Activated CD4-positive, CD25-positive, alpha-beta regulatory T cell treated with anti-CD3 and anti-CD28 coated beads, Interleukin-2, amount 50 U/mL, for 72 hours (primary cell): ENCODE data around the gene ULBP2.
"Not testable (repeated sequence)": the region's sequence is repeated elsewhere in the genome, so short reads cannot be mapped to it uniquely, and the experiment has no call there.

Source experiments
- DNase-seq: peaks from one replicate; pipeline ENCODE4 v3.0.0; 2021

The ULBP2 gene

DNA sequence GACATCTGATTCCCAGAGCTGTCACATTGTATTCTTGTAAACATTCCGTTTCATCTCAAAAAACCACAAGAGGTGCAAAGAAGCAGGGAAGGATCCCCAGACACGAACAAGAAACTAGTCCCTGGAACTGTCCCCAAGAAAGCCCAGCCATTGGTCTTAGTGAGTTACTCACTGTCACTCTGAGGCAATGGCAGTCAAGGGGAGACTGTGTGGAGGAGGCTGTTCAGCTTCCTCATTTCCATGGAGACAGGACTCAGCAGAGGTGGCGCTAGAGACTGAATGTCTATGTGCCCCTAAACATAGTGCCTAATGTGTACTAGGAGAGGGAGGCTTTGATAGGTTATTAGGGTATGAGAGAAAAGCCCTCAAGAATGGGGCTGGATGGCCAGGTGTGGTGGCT, 33.0 kb downstream of the ULBP2 start:
- no peak for DNase-seq

DNA sequence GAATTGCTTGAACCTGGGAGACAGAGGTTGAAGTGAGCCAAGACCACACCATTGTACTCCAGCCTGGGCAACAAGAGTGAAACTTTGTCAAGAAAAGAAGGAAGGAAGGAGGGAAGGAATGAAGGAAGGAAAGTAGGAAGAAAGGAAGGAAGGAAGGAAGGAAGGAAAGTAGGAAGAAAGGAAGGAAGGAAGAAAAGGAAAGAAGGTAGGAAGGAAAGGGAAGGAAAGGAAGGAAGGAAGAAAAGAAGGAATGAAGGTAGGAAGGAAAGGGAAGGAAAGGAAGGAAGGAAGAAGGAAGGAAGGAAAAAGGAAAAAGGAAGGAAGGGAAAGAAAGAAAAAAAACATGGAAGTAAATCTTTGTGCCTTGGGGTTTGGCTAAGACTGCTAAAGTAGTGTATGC, 33.6 kb downstream of the ULBP2 start:
- DNase-seq: no peak

DNA sequence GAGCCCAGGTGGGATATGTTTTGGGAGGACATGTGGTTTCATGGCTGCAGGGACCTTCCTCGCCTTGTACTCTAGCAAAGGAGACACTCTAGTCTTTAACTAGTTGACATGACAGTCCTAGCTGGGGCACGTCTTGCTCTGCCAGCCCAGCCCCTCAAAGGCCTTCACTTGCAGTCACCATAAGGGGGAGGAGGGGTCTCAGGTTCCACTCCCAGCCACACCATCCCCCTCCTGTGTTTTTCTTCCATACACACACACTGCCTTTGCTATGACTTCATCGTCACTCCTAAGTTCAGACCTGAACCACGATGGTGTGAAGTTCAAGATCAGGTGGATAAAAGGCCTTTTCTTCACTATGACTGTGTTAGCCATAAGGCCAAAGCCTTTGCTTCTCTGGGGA, 35.4 kb downstream of the ULBP2 start:
- DNase-seq: no peak

DNA sequence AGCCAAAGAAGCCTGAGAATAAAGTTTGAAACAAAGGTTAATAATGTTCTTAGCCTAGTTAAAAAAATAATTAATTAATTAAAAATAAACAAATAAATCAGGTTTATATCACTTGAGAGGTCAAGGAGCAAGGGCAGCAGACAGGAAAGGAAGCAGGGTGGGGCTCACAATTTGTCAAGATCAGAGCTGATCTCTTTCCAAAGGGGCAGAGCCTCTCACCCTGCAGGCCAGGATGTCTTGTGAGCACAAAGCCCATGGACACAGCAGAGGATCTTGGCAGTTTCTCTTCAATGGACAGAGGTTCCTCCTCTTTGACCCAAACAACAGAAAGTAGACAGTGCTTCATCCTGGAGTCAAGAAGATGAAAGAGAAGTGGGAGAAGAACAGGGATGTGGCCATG, 36.8 kb downstream of the ULBP2 start:
- no peak for DNase-seq

DNA sequence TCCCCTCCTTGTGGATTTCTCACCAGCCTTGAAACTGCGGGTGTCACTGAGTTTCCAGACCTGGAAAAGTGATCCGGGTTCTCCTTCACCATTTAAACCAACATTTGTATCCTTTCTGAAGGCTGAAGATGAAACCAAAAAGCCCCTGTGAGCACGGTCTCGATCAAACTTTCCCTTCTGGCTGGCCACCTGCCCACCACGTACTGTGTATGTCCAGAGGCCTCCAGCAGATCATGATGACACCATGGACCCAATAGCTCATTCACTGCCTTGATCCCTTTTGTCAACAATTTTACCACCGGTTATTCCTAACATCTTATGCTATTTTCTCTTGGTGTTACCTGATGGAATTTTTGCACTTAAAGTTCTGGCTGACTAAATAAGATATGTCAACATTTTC, 37.5 kb downstream of the ULBP2 start:
- DNase-seq: no peak

DNA sequence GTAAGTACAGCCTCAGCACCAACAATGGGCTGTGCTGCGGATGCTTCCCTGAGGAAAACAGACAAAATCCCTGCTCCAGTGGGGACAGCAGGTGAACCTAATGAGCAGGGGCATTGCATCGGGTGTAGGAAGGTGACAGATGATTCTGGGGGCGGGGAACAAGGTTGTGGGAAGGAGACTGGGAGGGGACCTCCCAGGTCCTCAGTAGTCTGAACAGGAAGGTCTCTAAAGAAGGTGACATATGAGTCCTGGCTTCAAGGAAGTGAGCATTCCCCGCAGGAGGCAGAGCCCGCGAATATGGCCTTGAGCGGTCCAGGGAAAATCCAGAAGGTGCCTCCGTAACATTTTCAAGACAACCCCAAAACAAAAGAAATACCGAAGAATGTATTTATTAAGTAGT, 41.3 kb downstream of the ULBP2 start:
- no peak for DNase-seq

DNA sequence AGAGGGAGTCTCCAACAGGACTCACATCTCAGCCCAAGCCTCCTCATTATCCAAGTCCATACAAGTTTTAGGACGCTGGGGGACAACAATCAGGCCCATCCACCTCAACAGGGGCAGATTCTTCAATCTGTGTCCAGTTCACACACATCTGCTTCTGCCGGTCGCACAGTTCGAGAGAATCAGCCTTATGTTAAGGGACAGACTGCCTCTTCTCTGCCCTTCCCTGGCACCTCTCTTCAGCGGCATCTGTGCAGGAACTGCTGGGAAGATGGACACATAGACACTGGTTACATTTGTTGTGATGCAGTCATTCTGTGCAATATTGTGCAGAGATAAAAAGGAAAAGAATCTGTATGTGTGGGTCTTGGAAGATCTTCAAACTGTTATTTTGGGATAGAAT, 43.0 kb downstream of the ULBP2 start:
- no peak for DNase-seq

DNA sequence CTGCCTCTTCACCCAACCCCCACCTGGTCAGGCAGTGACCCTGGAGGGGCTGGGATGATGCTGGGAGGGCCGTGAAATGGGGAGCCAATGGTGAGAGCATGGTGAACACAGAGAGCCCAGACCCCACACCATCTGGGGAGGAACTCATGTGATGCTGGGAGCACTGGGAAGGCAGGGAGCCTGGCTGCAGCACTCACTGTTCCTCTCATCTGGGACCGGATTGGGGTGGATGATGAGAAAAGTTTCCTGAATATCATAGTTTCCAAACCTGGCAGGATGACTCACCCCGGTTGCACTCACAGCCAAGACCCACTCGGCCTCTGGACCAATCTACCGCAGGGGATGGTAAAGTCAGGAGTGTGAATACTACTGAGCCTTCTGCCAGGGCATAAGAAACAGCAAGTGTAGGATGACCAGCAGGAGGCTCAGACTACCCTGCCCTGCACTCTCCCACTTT, 43.7 kb downstream of the ULBP2 start:
- no peak for DNase-seq

DNA sequence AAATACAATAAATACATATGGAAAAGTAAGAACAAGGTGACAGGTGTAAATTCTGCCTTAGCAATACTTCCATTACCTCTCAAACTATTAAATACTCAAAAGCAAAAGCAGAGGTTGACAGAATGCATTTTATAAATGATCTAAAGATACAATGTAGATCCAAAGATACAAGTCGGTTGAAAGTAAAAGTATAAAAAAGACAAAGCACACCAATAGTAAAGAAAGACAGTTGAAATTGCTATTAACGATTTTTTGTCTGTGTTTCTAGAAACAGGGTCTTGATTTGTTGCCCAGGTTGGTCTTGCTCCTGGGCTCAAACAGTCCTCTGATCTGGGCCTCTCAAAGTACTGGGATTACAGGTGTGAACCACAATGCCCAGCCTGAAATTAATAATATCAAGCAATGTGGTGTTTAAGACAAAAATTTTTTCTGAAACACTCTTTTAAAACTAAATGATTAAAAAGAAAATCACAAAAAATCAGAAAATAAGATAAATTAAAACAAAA, 45.8 kb downstream of the ULBP2 start:
- no peak for DNase-seq

DNA sequence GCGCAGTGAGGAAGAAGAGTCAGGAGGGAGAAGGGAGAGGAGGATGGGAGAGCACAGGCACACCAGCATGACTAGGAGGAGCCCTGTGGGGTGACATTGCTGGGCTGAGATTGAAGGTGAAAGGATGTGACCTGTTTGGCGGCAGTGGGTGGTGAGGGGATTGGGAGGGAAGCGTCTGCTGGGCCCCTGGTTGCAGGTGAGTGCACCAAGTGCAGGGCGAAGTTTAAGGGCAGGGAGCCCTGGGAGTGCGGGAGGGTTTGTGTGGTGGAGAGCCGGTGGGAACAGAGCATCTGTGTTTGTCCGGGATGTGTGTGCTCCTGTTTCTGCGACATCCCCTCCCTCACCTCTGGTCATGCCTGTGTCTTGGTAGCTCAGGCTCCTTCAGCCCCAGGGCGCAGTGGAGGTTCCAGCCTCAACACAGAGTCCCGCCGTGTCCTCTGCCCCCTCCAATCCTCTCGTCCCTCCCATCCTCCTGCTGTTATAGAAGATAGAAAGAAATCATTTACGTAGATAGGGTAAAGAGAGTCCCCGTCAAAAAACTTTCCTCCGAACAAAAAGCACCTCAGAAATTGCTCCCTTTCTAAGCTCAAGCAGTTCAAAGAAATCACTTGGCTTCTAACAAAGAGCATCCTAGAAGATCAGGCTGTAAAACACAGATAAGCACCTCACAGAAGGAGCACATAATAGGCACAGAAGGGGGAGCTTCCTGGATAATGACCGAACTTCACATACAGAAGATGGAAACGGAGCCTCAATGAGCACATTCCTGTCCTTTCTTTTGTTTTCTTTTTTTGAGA, 46.9 kb downstream of the ULBP2 start:
- no peak for DNase-seq

DNA sequence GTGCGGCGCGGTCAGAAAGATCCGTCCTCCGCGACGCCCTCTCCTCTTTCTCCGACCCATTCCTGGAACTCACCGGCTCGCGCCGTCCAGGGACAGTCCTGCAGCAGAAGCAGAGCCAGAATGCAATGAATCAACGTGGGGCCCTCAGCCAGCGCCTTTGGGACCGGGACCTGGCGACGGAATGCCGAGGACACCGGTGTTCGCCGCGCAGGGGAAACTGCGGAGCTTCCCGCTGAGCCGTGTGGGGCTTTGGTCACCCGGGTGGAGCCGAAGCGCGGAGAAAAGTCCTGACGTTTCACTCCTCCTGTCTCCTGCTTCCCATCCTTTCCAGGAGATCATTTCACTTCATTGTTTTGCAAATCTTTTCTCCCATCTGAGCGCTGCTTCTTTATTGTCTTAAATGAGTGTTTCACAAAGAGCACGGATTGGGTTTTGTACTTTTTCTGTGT, 48.4 kb downstream of the ULBP2 start:
- no peak for DNase-seq

DNA sequence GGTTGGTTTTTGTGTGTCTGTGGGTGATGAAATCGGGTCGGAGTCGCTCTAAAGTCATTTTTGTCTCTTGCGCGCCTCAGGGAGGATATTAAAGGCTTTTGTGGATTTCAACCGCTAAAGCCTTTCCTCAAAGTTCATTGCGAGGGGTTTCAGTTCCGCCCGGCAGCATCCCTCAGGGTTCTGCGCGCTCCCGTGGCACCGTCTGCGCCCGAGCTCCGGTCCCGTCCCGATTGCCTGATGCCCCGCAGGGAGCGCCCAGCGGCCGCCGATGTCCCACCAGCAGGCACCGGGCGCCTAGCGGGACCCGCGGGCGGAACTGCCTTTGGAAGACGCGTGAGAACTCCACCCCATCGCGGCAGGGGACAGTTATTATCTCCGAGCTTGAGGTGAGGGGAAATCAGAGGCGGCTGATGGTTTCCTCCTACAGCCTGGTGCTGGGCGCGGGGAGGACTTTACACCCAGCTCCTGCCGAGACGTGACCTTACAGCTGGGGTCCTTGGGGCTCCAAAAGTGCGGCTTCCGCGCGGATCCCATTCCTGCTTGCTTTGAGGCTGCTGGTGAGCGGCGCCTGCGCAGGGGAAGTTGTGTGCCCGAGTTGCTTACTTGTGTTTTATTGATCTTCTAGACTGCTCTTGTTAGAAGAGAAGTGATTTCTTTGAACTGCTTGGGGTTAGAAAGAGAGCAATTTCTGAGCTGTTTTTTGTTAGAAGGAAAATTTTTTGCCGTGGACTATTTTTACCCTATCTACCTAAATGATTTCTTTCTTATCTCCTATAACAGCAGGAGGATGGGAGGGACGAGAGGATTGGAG, 49.1 kb downstream of the ULBP2 start:
- DNase-seq: no peak

DNA sequence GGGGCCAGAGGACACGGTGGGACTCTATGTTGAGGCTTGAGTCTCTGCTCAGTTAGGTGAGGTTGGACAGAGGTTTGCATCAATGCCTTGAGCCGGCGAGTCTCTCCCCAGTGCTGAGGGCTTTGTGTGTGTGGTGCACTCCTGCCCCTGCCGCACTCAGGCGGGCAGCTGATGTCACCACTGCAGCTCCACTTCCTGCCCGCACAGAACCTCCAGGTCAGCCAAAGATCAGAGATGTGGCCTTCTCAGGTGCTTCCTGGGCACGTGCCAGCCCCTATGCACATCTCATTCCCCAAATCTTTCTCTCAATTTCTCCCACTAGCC, 49.6 kb downstream of the ULBP2 start:
- not testable (repeated sequence) for DNase-seq

DNA sequence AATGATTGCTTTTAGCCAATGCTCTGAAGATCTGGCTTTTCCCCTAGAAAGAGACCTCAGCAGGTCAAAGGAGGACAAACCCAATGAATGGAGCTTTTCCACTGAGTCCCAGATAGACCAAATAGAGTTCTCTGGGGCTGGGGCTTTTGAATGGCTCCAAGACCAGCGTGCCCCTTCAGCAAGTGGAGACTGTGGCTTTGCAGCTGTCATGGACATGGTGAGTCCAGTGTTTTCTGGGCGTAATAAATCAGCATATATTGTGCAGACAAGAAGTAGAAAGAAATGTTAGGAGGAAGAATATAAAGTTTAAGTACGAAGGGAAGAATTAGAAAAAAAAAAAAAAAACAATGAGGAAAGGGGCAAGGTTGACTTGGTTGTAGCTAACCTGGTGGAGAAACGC, 50.0 kb downstream of the ULBP2 start:
- DNase-seq: no peak

DNA sequence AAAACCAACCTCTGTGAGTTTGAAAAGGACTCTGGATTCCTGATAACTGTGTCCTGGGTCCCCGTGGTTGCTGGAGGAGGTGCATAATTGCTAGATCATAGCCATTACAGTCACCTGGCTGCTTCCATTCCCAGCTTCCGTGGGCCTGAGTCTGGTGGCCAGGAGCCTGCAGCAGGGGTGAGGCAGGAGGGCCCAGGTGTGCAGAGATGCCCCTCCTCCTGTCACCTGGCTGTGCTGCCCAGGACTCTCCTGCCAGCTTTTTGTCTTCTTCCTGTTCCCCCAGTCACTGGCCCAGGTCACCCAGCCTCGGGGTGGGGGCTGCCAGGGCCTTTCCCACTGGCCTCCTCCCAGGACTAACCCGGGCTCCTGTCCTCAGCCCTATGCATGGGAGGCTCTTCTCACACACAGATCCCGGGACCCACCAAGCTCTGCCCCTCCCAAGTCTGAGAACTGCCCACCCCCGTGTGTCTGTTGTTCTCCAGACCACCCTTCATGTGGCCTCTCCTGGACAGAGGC, 53.5 kb downstream of the ULBP2 start:
- no peak for DNase-seq

DNA sequence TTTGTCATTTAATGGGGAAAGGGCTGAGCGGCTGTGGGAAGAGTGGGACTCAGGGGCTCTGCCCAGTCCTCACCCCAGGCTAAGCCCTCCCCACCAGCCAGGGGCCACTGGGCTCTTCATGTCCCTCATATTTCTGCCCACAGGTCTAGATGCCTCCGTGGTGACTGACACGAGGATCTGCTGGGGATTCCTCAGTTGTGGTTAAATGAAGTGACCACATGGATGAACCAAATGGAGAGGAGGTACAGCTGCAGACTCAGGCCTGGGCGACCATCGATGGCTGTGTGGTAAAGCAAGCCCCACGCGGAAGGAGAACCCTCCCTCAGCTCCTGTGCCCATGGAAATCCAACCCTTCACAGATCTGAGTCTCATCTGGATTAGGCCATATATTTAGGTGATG, 54.2 kb downstream of the ULBP2 start:
- DNase-seq: no peak
